IMR-90 (cell line): Measurements from ENCODE around the gene AAGAB. TPM values are rescaled to one million over a fixed set of nuclear protein-coding genes. Genes with fewer than 3 reads are reported as not detected.
A peak's percentile ranks its signal among the peaks of the same experiment; 100 is the strongest.

Experiments
- ATAC-seq: fragments of 200-7000 bp; cut with Tn5 transposase; 2 replicates; pipeline ENCODE4 v1.9.1; 2020; ENCODE audit warnings: low read depth, mild to moderate bottlenecking, moderate library complexity
- BruUV-seq: library from RNA; stranded (reverse); fragments of 400-500 nt; replicated peaks from 2 replicates; lab custom pipeline; 2021; lab: Mats Ljungman, UMichigan
- CTCF ChIA-PET: fragments of 300-600 bp; formaldehyde crosslinking; extraction: SDS; loops from one replicate; lab custom pipeline; 2021; ENCODE audit warnings: antibody characterized with exemption; lab: Yijun Ruan, JAX
- POLR2A ChIA-PET: fragments of 300-600 bp; sonication (Branson Sonifier 250); formaldehyde crosslinking; loops from one replicate; lab custom pipeline; 2022; ENCODE audit warnings: antibody characterized with exemption; ENCODE audit not compliant: unreplicated experiment; lab: Charles Lee
- DNase-seq: peaks from one replicate; pipeline ENCODE4 v3.0.0; 2013
- H2AFZ ChIP-seq: replicated peaks from 2 replicates; pipeline ENCODE3; 2013; ENCODE audit warnings: low read length, mild to moderate bottlenecking; ENCODE audit not compliant: poor library complexity
- H2AK5ac ChIP-seq: 2 replicates; pipeline ENCODE4 v1.6.1; 2013; ENCODE audit warnings: low read depth, low read length, inconsistent platforms
- H2AK9ac ChIP-seq: replicated peaks from 2 replicates; pipeline ENCODE3; 2013; ENCODE audit warnings: mild to moderate bottlenecking, low read depth, low read length, moderate library complexity; ENCODE audit not compliant: poor library complexity
- H2BK120ac ChIP-seq: 2 replicates; pipeline ENCODE4 v1.6.1; 2013; ENCODE audit warnings: low read depth, low read length, inconsistent platforms
- H2BK15ac ChIP-seq: 3 replicates; pipeline ENCODE4 v1.6.1; 2013; ENCODE audit warnings: low read depth, low read length, inconsistent platforms
- H2BK20ac ChIP-seq: 2 replicates; pipeline ENCODE4 v1.6.1; 2013; ENCODE audit warnings: low read depth, mild to moderate bottlenecking, inconsistent platforms, low read length, moderate library complexity
- H2BK5ac ChIP-seq: 2 replicates; pipeline ENCODE4 v1.6.1; 2013; ENCODE audit warnings: mild to moderate bottlenecking, low read depth, low read length, inconsistent platforms; ENCODE audit not compliant: poor library complexity, severe bottlenecking
- H3K14ac ChIP-seq: replicated peaks from 2 replicates; pipeline ENCODE4 v1.6.1; 2013; ENCODE audit warnings: low read depth, low read length, inconsistent platforms
- H3K18ac ChIP-seq: 2 replicates; pipeline ENCODE4 v1.6.1; 2013; ENCODE audit warnings: low read depth, low read length, control low read depth
- H3K23ac ChIP-seq: 2 replicates; pipeline ENCODE4 v1.6.1; 2013; ENCODE audit warnings: low read depth, low read length, inconsistent platforms
- H3K27ac ChIP-seq: 2 replicates; pipeline ENCODE4 v1.5.1; 2013; ENCODE audit warnings: mild to moderate bottlenecking, control low read depth, low read length; ENCODE audit not compliant: insufficient read depth
- H3K27me3 ChIP-seq: 2 replicates; pipeline ENCODE4 v1.6.1; 2013; ENCODE audit warnings: low read length; ENCODE audit not compliant: control insufficient read depth, insufficient read depth
- H3K36me3 ChIP-seq: 2 replicates; pipeline ENCODE4 v1.6.1; 2013; ENCODE audit warnings: low read length, mixed read lengths; ENCODE audit not compliant: control insufficient read depth, insufficient read depth
- H3K4ac ChIP-seq: 2 replicates; pipeline ENCODE4 v1.6.1; 2013; ENCODE audit warnings: low read depth, low read length, inconsistent platforms
- H3K4me1 ChIP-seq: 2 replicates; pipeline ENCODE4 v1.6.1; 2013; ENCODE audit warnings: low read length, mixed read lengths; ENCODE audit not compliant: control insufficient read depth, insufficient read depth
- H3K4me2 ChIP-seq: 2 replicates; pipeline ENCODE4 v1.6.1; 2013; ENCODE audit warnings: low read depth, mild to moderate bottlenecking, control low read depth, low read length, moderate library complexity
- H3K4me3 ChIP-seq: 2 replicates; pipeline ENCODE4 v1.5.1; 2013; ENCODE audit warnings: low read depth, mild to moderate bottlenecking, control low read depth, low read length, moderate library complexity; ENCODE audit not compliant: insufficient read depth
- H3K56ac ChIP-seq: 2 replicates; pipeline ENCODE4 v1.6.1; 2013; ENCODE audit warnings: low read length, inconsistent platforms; ENCODE audit not compliant: insufficient read depth; ENCODE audit errors: extremely low read depth
- H3K79me1 ChIP-seq, 2 experiments: 2 replicates each; pipeline ENCODE4 v1.6.1; 2013; ENCODE audit warnings: low read length in 2 of 2, inconsistent platforms in 1 of 2, low read depth in 1 of 2
- H3K9ac ChIP-seq: 2 replicates; pipeline ENCODE4 v1.6.1; 2013; ENCODE audit warnings: low read depth, low read length, control low read depth
- H3K9me1 ChIP-seq: 2 replicates; pipeline ENCODE4 v1.6.1; 2013; ENCODE audit warnings: low read length, inconsistent platforms; ENCODE audit not compliant: insufficient read depth
- H3K9me3 ChIP-seq: 2 replicates; pipeline ENCODE4 v1.6.1; 2013; ENCODE audit warnings: low read length; ENCODE audit not compliant: control insufficient read depth, insufficient read depth
- H4K20me1 ChIP-seq: 2 replicates; pipeline ENCODE4 v1.6.1; 2013; ENCODE audit warnings: low read length, inconsistent platforms; ENCODE audit not compliant: insufficient read depth
- H4K5ac ChIP-seq: 2 replicates; pipeline ENCODE4 v1.6.1; 2013; ENCODE audit warnings: mild to moderate bottlenecking, low read depth, low read length, control low read depth
- H4K8ac ChIP-seq, 2 experiments: 2 replicates each; pipeline ENCODE4 v1.6.1; 2013; ENCODE audit warnings: low read depth in 2 of 2, low read length in 2 of 2, control low read depth in 1 of 2, inconsistent platforms in 1 of 2
- H4K91ac ChIP-seq: 2 replicates; pipeline ENCODE4 v1.6.1; 2013; ENCODE audit warnings: low read depth, low read length, inconsistent platforms; ENCODE audit not compliant: insufficient read depth
- FOS ChIP-seq: fragments of 150-350 bp; IDR thresholded peaks from 2 replicates; pipeline ENCODE4 v1.6.1; 2016; ENCODE audit warnings: low read depth, low read length
- MAZ ChIP-seq: IDR thresholded peaks from 2 replicates; pipeline ENCODE4 v1.6.1; 2012; ENCODE audit warnings: low read depth, mild to moderate bottlenecking, low read length, improper control_type of control experiment, moderate library complexity, borderline replicate concordance
- MXI1 ChIP-seq: IDR thresholded peaks from 2 replicates; pipeline ENCODE4 v1.6.1; 2012; ENCODE audit warnings: low read depth, mild to moderate bottlenecking, low read length, moderate library complexity, borderline replicate concordance
- POLR2A ChIP-seq: IDR thresholded peaks from 2 replicates; pipeline ENCODE4 v1.6.1; 2012; ENCODE audit warnings: mild to moderate bottlenecking, low read depth, low read length
- RAD21 ChIP-seq: IDR thresholded peaks from 2 replicates; pipeline ENCODE4 v1.6.1; 2012; ENCODE audit warnings: low read length, improper control_type of control experiment
- RFX5 ChIP-seq: IDR thresholded peaks from 2 replicates; pipeline ENCODE4 v1.8.0; 2012; ENCODE audit warnings: low read depth, mild to moderate bottlenecking, low read length, moderate library complexity
- WGBS, 2 experiments: methylation state at CpG; one replicate each; pipeline versions ENCODE4 v1.1.5 to v1.1.7; 2013; ENCODE audit warnings: missing lambda C conversion rate in 2 of 2; ENCODE audit not compliant: insufficient read length in 1 of 2; ENCODE audit errors: extremely low coverage in 2 of 2; 5-methylcytosine and 5-hydroxymethylcytosine counted together
- dilution Hi-C: fragments of 300-500 bp; cut with HindIII; formaldehyde crosslinking; loops from one replicate; pipeline ENCODE4 v1.14.3; 2018; ENCODE audit warnings: low sequenced_read_pairs; ENCODE audit not compliant: unreplicated experiment
- in situ Hi-C: fragments of 300-500 bp; cut with MboI; formaldehyde crosslinking; loops from 3 replicates; pipeline ENCODE4 v1.14.3; 2019; ENCODE audit warnings: low sequenced_read_pairs, inconsistent platforms, mixed read lengths
- intact Hi-C: fragments of 100-400 bp; cut with micrococcal nuclease; formaldehyde crosslinking; loops from 2 replicates; pipeline ENCODE4 v1.10.0; 2022
- polyA plus RNA-seq, 3 experiments: library from polyadenylated mRNA; depleted of rRNA; stranded (reverse); fragments of >200 nt; gene quantifications; 2 replicates each; pipeline ENCODE4 v1.2.3, GENCODE V29; 2012; ENCODE audit warnings: low replicate concordance in 1 of 3
- total RNA-seq: library from RNA; depleted of rRNA; stranded (reverse); fragments of >200 nt; gene quantifications from 2 replicates; pipeline ENCODE4 v1.2.3, GENCODE V29; 2012

AAGAB gene
- total and polyA plus RNA-seq, 2 of the 4 experiments (the other 2 are of a cell fraction) = 26.1 to 69.7 TPM

DNA sequence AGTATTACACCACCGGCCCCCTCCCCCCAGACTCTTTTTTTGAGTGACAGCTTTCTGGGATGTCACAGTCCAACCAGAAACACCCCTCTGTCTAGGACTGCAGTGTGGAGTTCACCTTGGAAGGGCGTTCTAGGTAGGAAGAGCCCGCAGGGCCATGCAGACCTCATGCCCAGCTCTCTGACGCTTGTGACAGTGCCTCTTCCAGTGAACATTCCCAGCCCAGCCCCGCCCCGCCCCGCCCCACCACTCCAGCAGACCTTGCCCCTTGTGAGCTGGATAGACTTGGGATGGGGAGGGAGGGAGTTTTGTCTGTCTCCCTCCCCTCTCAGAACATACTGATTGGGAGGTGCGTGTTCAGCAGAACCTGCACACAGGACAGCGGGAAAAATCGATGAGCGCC is 63.6 kb downstream of the AAGAB start:
- Histone ChIP-seq H2BK5ac (no peak overlapping the region), H3K4me2 (no peak overlapping the region), H3K36me3 (peaks cover 85% of the 10 kb centered on the region), H3K18ac (no peak overlapping the region), H2AK5ac (no peak overlapping the region), H2AFZ (no peak overlapping the region), H4K91ac (no peak overlapping the region; the same call in 1 of the 2 replicates), H3K27ac (no peak overlapping the region), H3K56ac (no peak overlapping the region), H3K14ac (no peak overlapping the region), H3K4ac (no peak overlapping the region), H3K9me3 (no peaks in the 10 kb centered on the region), H3K4me1 (peaks cover 45% of the 10 kb centered on the region), H2BK15ac (no peak overlapping the region), H2AK9ac (no peak overlapping the region), H2BK120ac (no peak overlapping the region), H3K27me3 (no peaks in the 10 kb centered on the region), H4K20me1 (no peaks in the 10 kb centered on the region), H4K8ac (no peak overlapping the region; a peak in 1 of 4 replicates), H3K9me1 (peaks cover 53% of the 10 kb centered on the region), H2BK20ac (no peak overlapping the region), H3K79me1 (peaks cover 26 to 89% of the 10 kb centered on the region in 2 experiments), H3K9ac (no peak overlapping the region), H4K5ac (no peak overlapping the region), H3K23ac (no peak overlapping the region), H3K4me3 (no peak overlapping the region)
- ChIA-PET POLR2A (no interaction called here), CTCF (no interaction called here)
- DNase-seq = peak; percentile 0
- 100% methylated on average over 2 of the region's 11 CpGs; no CpG with 5 or more reads in 1 of the 2 experiments for WGBS, 2 experiments
- no TSS peak for BruUV-seq
- dilution Hi-C loops = no loop called here
- TF ChIP-seq MAZ = no peak
- TF ChIP-seq POLR2A = no peak
- TF ChIP-seq RFX5 = no peak
- TF ChIP-seq RAD21 = no peak
- no peak for TF ChIP-seq MXI1
- TF ChIP-seq FOS = no peak
- in situ Hi-C loops = loop anchor here (10.0 kb wide), 1 partner anchor 246 kb away; no protein-coding TSS in a partner anchor
- no peak for ATAC-seq
- intact Hi-C loops = no loop called here
